GM13976 (cell line): ENCODE data around the gene ELL.

Source experiments
- DNase-seq: peaks from one replicate; pipeline ENCODE4 v3.0.0; 2012; ENCODE audit warnings: low spot score
- in situ Hi-C: fragments of 300-500 bp; cut with MboI; formaldehyde crosslinking; loops from one replicate; pipeline ENCODE4 v1.12.0; 2022; ENCODE audit warnings: low sequenced_read_pairs, mixed read lengths, inconsistent platforms; ENCODE audit not compliant: unreplicated experiment
- TF ChIP-seq, protein P1 (sequence below): IDR thresholded peaks from 2 replicates; pipeline ENCODE4 v1.5.1; 2012; ENCODE audit warnings: borderline replicate concordance, mild to moderate bottlenecking; ENCODE audit not compliant: insufficient read depth; ENCODE audit errors: extremely low read depth, missing control alignments, control extremely low read depth

ELL gene

GRCh38 chr19:18489627-18490184 is 32.2 kb downstream of the ELL start:
- in situ Hi-C loops, result no loop called here
- DNase-seq, result no peak
- TF ChIP-seq, protein P1, sequence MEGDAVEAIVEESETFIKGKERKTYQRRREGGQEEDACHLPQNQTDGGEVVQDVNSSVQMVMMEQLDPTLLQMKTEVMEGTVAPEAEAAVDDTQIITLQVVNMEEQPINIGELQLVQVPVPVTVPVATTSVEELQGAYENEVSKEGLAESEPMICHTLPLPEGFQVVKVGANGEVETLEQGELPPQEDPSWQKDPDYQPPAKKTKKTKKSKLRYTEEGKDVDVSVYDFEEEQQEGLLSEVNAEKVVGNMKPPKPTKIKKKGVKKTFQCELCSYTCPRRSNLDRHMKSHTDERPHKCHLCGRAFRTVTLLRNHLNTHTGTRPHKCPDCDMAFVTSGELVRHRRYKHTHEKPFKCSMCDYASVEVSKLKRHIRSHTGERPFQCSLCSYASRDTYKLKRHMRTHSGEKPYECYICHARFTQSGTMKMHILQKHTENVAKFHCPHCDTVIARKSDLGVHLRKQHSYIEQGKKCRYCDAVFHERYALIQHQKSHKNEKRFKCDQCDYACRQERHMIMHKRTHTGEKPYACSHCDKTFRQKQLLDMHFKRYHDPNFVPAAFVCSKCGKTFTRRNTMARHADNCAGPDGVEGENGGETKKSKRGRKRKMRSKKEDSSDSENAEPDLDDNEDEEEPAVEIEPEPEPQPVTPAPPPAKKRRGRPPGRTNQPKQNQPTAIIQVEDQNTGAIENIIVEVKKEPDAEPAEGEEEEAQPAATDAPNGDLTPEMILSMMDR, result no peak

DNA sequence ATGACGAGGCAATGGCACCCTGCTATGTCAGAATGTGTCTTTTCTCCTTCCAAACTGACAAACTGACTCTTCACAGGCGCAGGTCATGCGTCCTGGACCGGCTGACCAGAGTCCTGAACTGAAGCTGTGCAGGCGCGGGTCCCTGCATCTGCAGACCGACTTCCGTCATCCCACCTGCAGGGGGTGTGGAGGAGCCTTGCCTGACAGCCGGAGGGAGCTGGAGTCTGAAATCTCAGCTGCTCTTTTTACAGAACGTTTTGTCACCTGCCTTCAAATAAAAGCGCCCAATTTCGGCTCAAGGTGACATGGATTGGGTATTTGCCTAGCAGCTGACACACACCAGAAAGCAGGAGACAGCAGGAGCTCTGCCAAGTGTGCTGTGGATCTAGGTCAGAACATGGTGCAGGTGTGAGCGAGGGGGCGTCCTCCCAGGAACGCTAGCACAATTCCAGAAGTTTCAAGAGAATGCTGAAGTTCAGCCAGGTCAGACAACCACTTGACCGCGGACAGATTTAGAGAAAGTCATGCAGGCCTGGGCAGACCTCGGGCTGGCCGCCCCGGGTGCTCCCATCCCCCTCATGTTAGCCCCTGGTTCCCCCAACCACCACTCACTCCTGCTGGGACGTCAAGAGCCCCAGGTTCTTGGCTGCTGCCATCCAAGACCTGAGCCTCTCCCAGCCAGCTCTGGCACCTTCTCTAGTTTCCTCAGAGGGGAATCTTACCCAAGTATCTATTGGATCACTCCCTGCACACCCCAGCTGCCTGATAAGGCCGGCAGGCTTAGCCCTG is 32.8 kb downstream of the ELL start:
- no peak for DNase-seq
- TF ChIP-seq, protein P1, result no peak
- in situ Hi-C loops, result no loop called here

GRCh38 chr19:18488403-18488723 is 33.5 kb downstream of the ELL start:
- DNase-seq, result no peak
- in situ Hi-C loops, result no loop called here
- TF ChIP-seq, protein P1, result no peak

DNA sequence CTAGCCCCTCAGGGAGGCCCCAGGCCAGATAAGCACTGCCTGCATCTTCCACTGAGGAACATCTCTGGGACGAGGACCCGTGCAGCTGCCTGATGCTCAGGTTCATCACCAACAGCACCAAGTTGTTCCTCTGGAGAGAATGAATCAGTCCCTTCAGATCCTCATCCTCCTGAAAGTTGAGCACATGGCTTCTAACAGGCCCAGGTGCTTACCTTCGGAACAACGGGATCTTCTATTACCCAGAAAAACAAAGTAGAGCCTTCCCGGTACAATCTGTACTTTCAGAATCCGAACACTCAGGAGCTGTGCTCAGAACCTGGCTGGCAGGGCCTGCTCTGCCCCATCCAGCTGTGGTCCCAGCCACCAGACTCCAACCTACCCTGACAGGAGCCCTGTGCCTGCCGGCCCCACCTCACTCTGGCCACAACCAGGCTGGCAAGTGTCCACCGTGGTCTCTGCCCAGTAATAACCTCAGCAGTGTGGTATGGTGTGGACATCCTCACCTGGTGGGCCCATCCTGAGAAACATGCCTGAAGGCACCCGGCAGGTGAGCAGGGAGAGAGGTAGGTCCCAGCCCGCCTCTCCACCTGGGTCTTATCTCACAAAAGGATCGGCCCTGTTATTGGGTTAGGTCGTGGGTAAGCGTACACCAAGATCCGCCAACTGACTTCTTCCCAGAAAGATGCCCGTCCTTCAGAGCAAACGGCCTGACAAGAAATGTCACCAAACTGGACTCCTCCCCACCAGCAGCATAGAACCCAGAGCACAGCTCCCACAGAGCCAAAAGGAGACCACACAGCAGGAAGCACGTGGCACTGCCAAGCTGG is 34.1 kb downstream of the ELL start:
- TF ChIP-seq, protein P1, result no peak
- DNase-seq, result no peak
- in situ Hi-C loops, result no loop called here

DNA sequence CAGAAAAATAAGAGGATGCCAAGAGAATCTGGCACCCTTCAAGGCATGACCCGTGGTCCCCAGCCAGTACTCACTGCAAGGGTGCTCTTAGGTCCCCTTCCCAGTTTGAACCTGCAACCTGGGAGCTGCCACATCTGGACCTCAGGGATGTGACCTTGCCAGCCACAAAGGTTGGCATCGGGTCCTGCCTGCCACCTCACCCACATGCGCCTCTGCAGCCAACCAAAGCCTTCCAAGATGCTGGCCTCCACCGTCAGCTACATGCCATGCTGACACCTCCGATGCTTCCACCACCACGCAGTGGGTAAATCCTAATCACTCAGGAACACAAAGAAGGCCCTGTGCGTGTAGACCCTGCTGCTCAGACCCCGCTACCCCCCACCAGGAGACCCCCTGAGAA is 35.1 kb downstream of the ELL start:
- TF ChIP-seq, protein P1, result no peak
- in situ Hi-C loops, result no loop called here
- DNase-seq, result no peak

- in situ Hi-C loops, result no loop called here
- no peak for DNase-seq
- TF ChIP-seq, protein P1, result no peak
Measured at GRCh38 chr19:18484992-18485391, 36.9 kb downstream of the ELL start.
